K562 (cell line): ENCODE measurements around the gene DOLPP1. TPM values are rescaled to one million over a fixed set of nuclear protein-coding genes. Genes with fewer than 3 reads are reported as not detected.

Source experiments
- AFF1 ChIP-seq, 2 experiments: fragments of 450-650 bp; IDR thresholded peaks; 2 replicates each; pipeline ENCODE4 v1.6.1; 2018; ENCODE audit warnings: mild to moderate bottlenecking in 2 of 2, low read depth in 1 of 2; ENCODE audit not compliant: partially characterized antibody in 2 of 2
- ARID2 ChIP-seq: fragments of 450-650 bp; IDR thresholded peaks from 2 replicates; pipeline ENCODE4 v1.6.1; 2017; ENCODE audit warnings: antibody characterized with exemption, mild to moderate bottlenecking
- BRCA1 ChIP-seq, 2 experiments: fragments of 450-650 bp in 1 of 2; sonication (generic) in 1 of 2; formaldehyde crosslinking in 1 of 2; IDR thresholded peaks; 2 replicates each; pipeline versions ENCODE4 v1.5.0 to v1.6.1; 2017 to 2020; ENCODE audit warnings: mild to moderate bottlenecking in 1 of 2, missing genetic modification reagents in 1 of 2
- CEBPB ChIP-seq: fragments of 450-650 bp; IDR thresholded peaks from 2 replicates; pipeline ENCODE4 v1.6.1; 2016; ENCODE audit warnings: missing genetic modification characterization, missing compliant biosample characterization
- CEBPG ChIP-seq, 3 experiments: fragments of 200-800 bp in 1 of 3; sonication (Bioruptor generic) in 1 of 3; sonication (generic) in 1 of 3; formaldehyde crosslinking in 1 of 3; IDR thresholded peaks in 2 of 3; conservative IDR thresholded peaks in 1 of 3; 2 replicates each; pipeline versions ENCODE4 v1.6.1 to v1.8.0; 2016 to 2022; ENCODE audit warnings: missing compliant biosample characterization in 2 of 3, missing genetic modification characterization in 2 of 3, mild to moderate bottlenecking in 1 of 3, missing genetic modification reagents in 1 of 3
- E2F1 ChIP-seq: sonication (generic); formaldehyde crosslinking; IDR thresholded peaks from 2 replicates; pipeline ENCODE4 v1.8.1; 2023; ENCODE audit warnings: mild to moderate bottlenecking, missing genetic modification reagents, moderate library complexity
- ELF2 ChIP-seq: fragments of 250-450 bp; sonication (Bioruptor Pico); IDR thresholded peaks from 2 replicates; pipeline ENCODE4 v1.5.0; 2021; ENCODE audit warnings: mild to moderate bottlenecking
- JUNB ChIP-seq: fragments of 450-650 bp; formaldehyde crosslinking; conservative IDR thresholded peaks from 2 replicates; pipeline ENCODE4 v1.4.0; 2020; ENCODE audit warnings: mild to moderate bottlenecking
- MEIS2 ChIP-seq: fragments of 450-650 bp; IDR thresholded peaks from 2 replicates; pipeline ENCODE4 v1.6.1; 2014; ENCODE audit warnings: mild to moderate bottlenecking; ENCODE audit not compliant: partially characterized antibody
- PHB2 ChIP-seq: fragments of 450-650 bp; IDR thresholded peaks from 2 replicates; pipeline ENCODE4 v1.6.1; 2017; ENCODE audit warnings: low read depth
- PML ChIP-seq: IDR thresholded peaks from 2 replicates; pipeline ENCODE4 v1.6.1; 2012; ENCODE audit warnings: low read length, inconsistent platforms
- PYGO2 ChIP-seq: fragments of 450-650 bp; IDR thresholded peaks from 2 replicates; pipeline ENCODE4 v1.6.1; 2016; ENCODE audit warnings: mild to moderate bottlenecking, missing genetic modification characterization, moderate library complexity, missing compliant biosample characterization
- RFX7 ChIP-seq: fragments of 250-450 bp; sonication (Bioruptor Pico); IDR thresholded peaks from 2 replicates; pipeline ENCODE4 v1.5.1; 2021; ENCODE audit warnings: mild to moderate bottlenecking
- SIN3B ChIP-seq: fragments of 450-650 bp; IDR thresholded peaks from 2 replicates; pipeline ENCODE4 v1.6.1; 2017; ENCODE audit warnings: low read depth, mild to moderate bottlenecking, moderate library complexity
- SOX6 ChIP-seq: fragments of 450-650 bp; IDR thresholded peaks from 2 replicates; pipeline ENCODE4 v1.6.1; 2014; ENCODE audit warnings: mild to moderate bottlenecking
- TAL1 ChIP-seq: fragments of 450-650 bp; IDR thresholded peaks from 2 replicates; pipeline ENCODE4 v1.6.1; 2016; ENCODE audit warnings: mild to moderate bottlenecking
- TBP ChIP-seq: optimal IDR thresholded peaks from 2 replicates; pipeline ENCODE3; 2011; ENCODE audit warnings: low read depth, low read length, improper control_type of control experiment
- TFAM ChIP-seq: fragments of 250-450 bp; sonication (Bioruptor Pico); conservative IDR thresholded peaks from 2 replicates; pipeline ENCODE4 v1.5.0; 2021; ENCODE audit warnings: mild to moderate bottlenecking, moderate library complexity
- UBTF ChIP-seq, 2 experiments: IDR thresholded peaks; 2 replicates each; pipeline ENCODE4 v1.6.1; 2012; ENCODE audit warnings: improper control_type of control experiment in 2 of 2, low read depth in 2 of 2, low read length in 2 of 2, borderline replicate concordance in 1 of 2
- ZBED1 ChIP-seq: IDR thresholded peaks from 2 replicates; pipeline ENCODE4 v1.6.1; 2014
- ZNF644 ChIP-seq: fragments of 200-800 bp; sonication (Bioruptor generic); IDR thresholded peaks from 2 replicates; pipeline ENCODE4 v1.6.1; 2016; ENCODE audit warnings: low read depth, missing genetic modification characterization, missing compliant biosample characterization
- polyA plus RNA-seq, 8 experiments: library from polyadenylated mRNA; depleted of rRNA in 4 of 8; stranded (reverse) in 5 of 8; unstranded in 3 of 8; fragments of >200 nt; fragmentation: Nextera tagmentation in 2 of 8; fragmentation: Illumina TruSeq in 1 of 8; extraction: Ambion mirVana in 2 of 8; extraction: Trizol in 1 of 8; gene quantifications; 2 replicates each; pipeline versions ENCODE4 v1.2.1 to v1.2.3, GENCODE V29; 2011 to 2014; ENCODE audit warnings: inconsistent platforms in 1 of 8, missing spikeins in 1 of 8
- total RNA-seq, 7 experiments: library from RNA; depleted of rRNA in 6 of 7; stranded (reverse); fragments of >200 nt in 6 of 7; fragmentation: Illumina TruSeq in 2 of 7; extraction: Trizol in 2 of 7; gene quantifications; 2 replicates each; pipeline versions ENCODE4 v1.2.1 to v1.2.3, GENCODE V29; 2011 to 2021; ENCODE audit warnings: low replicate concordance in 1 of 7

The DOLPP1 gene
- total and polyA plus RNA-seq, 9 of the 15 experiments (the other 6 are each of a cell fraction or from before 2014, with no cell fraction given) = 3.0 to 39.8 (median 30.5) TPM

GRCh38 chr9:129068990-129069861 lies 11.7 kb upstream of the DOLPP1 start (continued):
- TF ChIP-seq E2F1 (peak; percentile 92), TBP (peak; percentile 16), SIN3B (no peak), PML (peak; percentile 99), CEBPB (tag) (no peak), SOX6 (peak; percentile 97), ARID2 (no peak), BRCA1 (IDR thresholded peaks at IDR 0.05) (no peak), BRCA1 (CRISPR knock-in tag; IDR thresholded peaks at IDR 0.05) (no peak), TFAM (CRISPR knock-in tag) (no peak), TAL1 (peak; percentile 99), ELF2 (CRISPR knock-in tag) (no peak), JUNB (no peak), AFF1 (IDR thresholded peaks at IDR 0.05; ENCODE audit: low read depth in 1 of 2, partially characterized antibody in 2 of 2) (peak in 1 of 2 experiments; percentile 64), MEIS2 (no peak), PHB2 (peak; percentile 96), ZBED1 (peak; percentile 95), PYGO2 (peak; percentile 69), UBTF (IDR thresholded peaks at IDR 0.05; ENCODE audit: borderline replicate concordance in 1 of 2, low read depth in 2 of 2, low read length in 2 of 2) (no peak), CEBPG (CRISPR knock-in tag; IDR thresholded peaks at IDR 0.05) (peak; percentile 4; the same call in 1 of the 2 replicates), CEBPG (tag; conservative IDR thresholded peaks at IDR 0.05 in 1 of 2, IDR thresholded peaks at IDR 0.05 in 1 of 2) (no peak), RFX7 (CRISPR knock-in tag) (no peak), ZNF644 (tag) (peak; percentile 96)
